ENCODE measurements around the gene DDX5.

GRCh38 chr17:64448665-64449512 lies 57.2 kb downstream of the DDX5 start, which contains the start of gene MILR1:
- TF ChIP-seq RARB (CRISPR knock-in tag; IDR thresholded peaks at IDR 0.05) (no peak), CSDC2 (CRISPR knock-in tag; IDR thresholded peaks at IDR 0.05) (no peak), OSR1 (CRISPR knock-in tag; IDR thresholded peaks at IDR 0.05) (no peak), PATZ1 (CRISPR knock-in tag; IDR thresholded peaks at IDR 0.05; ENCODE audit: borderline replicate concordance) (no peak), TCF4 (CRISPR knock-in tag; IDR thresholded peaks at IDR 0.05; ENCODE audit: borderline replicate concordance) (no peak), CSRNP3 (CRISPR knock-in tag; IDR thresholded peaks at IDR 0.05) (no peak), ARNTL (CRISPR knock-in tag; IDR thresholded peaks at IDR 0.05; ENCODE audit: borderline replicate concordance, low read depth) (no peak), PPARA (CRISPR knock-in tag; IDR thresholded peaks at IDR 0.05; ENCODE audit: borderline replicate concordance) (no peak), ZFP3 (CRISPR knock-in tag; IDR thresholded peaks at IDR 0.05) (no peak), SNAI2 (CRISPR knock-in tag; IDR thresholded peaks at IDR 0.05) (no peak), BACH2 (CRISPR knock-in tag; IDR thresholded peaks at IDR 0.05; ENCODE audit: borderline replicate concordance) (no peak), ZNF70 (CRISPR knock-in tag; IDR thresholded peaks at IDR 0.05) (no peak), ZNF565 (CRISPR knock-in tag; conservative IDR thresholded peaks at IDR 0.05; ENCODE audit: low read depth) (no peak)
